Activated B cell treated with CpG ODN at 0.5 μM for 24 hours (primary cell): ENCODE results near the gene NUDT6. TPM values are rescaled to one million over a fixed set of nuclear protein-coding genes. Genes with fewer than 3 reads are reported as not detected.

ENCODE experiments used
- ATAC-seq: fragments of 200-7000 bp; cut with Tn5 transposase; one replicate; pipeline ENCODE4 v1.10.0; 2021; ENCODE audit warnings: low read depth, mild to moderate bottlenecking, moderate library complexity
- CTCF ChIA-PET: fragments of 350-600 bp; sonication (Branson Sonifier 250); formaldehyde crosslinking; loops from one replicate; lab custom pipeline; 2021; ENCODE audit warnings: antibody characterized with exemption; lab: Charles Lee
- POLR2A ChIA-PET: fragments of 350-600 bp; sonication (Branson Sonifier 250); formaldehyde crosslinking; loops from one replicate; lab custom pipeline; 2021; ENCODE audit warnings: antibody characterized with exemption; lab: Charles Lee
- DNase-seq: peaks from one replicate; pipeline ENCODE4 v3.0.0; 2022
- H3K27ac Mint-ChIP-seq: one replicate; pipeline ENCODE4 v1.8.0; 2020; ENCODE audit warnings: mixed read lengths
- H3K27me3 Mint-ChIP-seq: one replicate; pipeline ENCODE4 v1.8.0; 2021; ENCODE audit warnings: mixed read lengths
- H3K36me3 Mint-ChIP-seq: one replicate; pipeline ENCODE4 v1.8.0; 2021; ENCODE audit warnings: low read depth, mixed read lengths
- H3K4me1 Mint-ChIP-seq: one replicate; pipeline ENCODE4 v1.8.0; 2021; ENCODE audit warnings: mixed read lengths
- H3K4me3 Mint-ChIP-seq: one replicate; pipeline ENCODE4 v1.8.0; 2020; ENCODE audit warnings: mild to moderate bottlenecking, mixed read lengths
- H3K9me3 Mint-ChIP-seq: one replicate; pipeline ENCODE4 v1.8.0; 2020; ENCODE audit warnings: mixed read lengths
- CTCF ChIP-seq: fragments of 200-600 bp; IDR thresholded peaks from one replicate; pipeline ENCODE4 v1.8.0; 2022; ENCODE audit warnings: antibody characterized with exemption, mild to moderate bottlenecking
- intact Hi-C: fragments of 100-400 bp; cut with micrococcal nuclease; formaldehyde crosslinking; loops from one replicate; pipeline ENCODE4 v1.15.1; 2024
- total RNA-seq: library from RNA; stranded (reverse); gene quantifications from 2 replicates; pipeline ENCODE4 v1.2.3, GENCODE V29; 2022

The NUDT6 gene
- total RNA-seq, 1 donor from 2014 or later: 2.4 TPM

GRCh38 chr4:122900314-122900713, 22.1 kb downstream of the NUDT6 start:
- Mint-ChIP-seq H3K27me3 (no peaks in the 10 kb centered on the region), H3K36me3 (no peaks in the 10 kb centered on the region), H3K4me1 (no peaks in the 10 kb centered on the region), H3K4me3 (no peak overlapping the region), H3K27ac (no peak overlapping the region), H3K9me3 (no peaks in the 10 kb centered on the region)
- ChIA-PET POLR2A (no interaction called here), CTCF (no interaction called here)
- no peak for TF ChIP-seq CTCF
- ATAC-seq (no peak), DNase-seq (no peak)
- intact Hi-C loops: no loop called here

- no peaks in the 10 kb centered on the region for H3K4me1 Mint-ChIP-seq
- no peak overlapping the region for H3K27ac Mint-ChIP-seq
- intact Hi-C loops: no loop called here
- no peak for ATAC-seq
- H3K36me3 Mint-ChIP-seq: no peaks in the 10 kb centered on the region
- H3K4me3 Mint-ChIP-seq: no peak overlapping the region
- CTCF ChIA-PET: no interaction called here
- POLR2A ChIA-PET: no interaction called here
- H3K9me3 Mint-ChIP-seq: no peaks in the 10 kb centered on the region
- DNase-seq: no peak
- no peaks in the 10 kb centered on the region for H3K27me3 Mint-ChIP-seq
- TF ChIP-seq CTCF: no peak
These were observed 22.7 kb downstream of the NUDT6 start for GRCh38 chr4:122899682-122900081.

GRCh38 chr4:122898370-122899150, 23.8 kb downstream of the NUDT6 start:
- POLR2A ChIA-PET: no interaction called here
- Mint-ChIP-seq H3K9me3 (no peaks in the 10 kb centered on the region), H3K27ac (no peak overlapping the region), H3K4me1 (no peaks in the 10 kb centered on the region), H3K27me3 (no peaks in the 10 kb centered on the region), H3K36me3 (no peaks in the 10 kb centered on the region), H3K4me3 (no peak overlapping the region)
- intact Hi-C loops: no loop called here
- no peak for DNase-seq
- no peak for TF ChIP-seq CTCF
- ATAC-seq: no peak
- CTCF ChIA-PET: interaction anchor here (0.6 kb wide), 1 partner anchor 173 kb away, joined by 3 read pairs; no protein-coding TSS in a partner anchor

- no peaks in the 10 kb centered on the region for H3K27me3 Mint-ChIP-seq
- no peak overlapping the region for H3K4me3 Mint-ChIP-seq
- ChIA-PET POLR2A (no interaction called here), CTCF (no interaction called here)
- no peak for ATAC-seq
- TF ChIP-seq CTCF: no peak
- intact Hi-C loops: no loop called here
- H3K9me3 Mint-ChIP-seq: no peaks in the 10 kb centered on the region
- no peaks in the 10 kb centered on the region for H3K36me3 Mint-ChIP-seq
- no peaks in the 10 kb centered on the region for H3K4me1 Mint-ChIP-seq
- no peak for DNase-seq
- no peak overlapping the region for H3K27ac Mint-ChIP-seq
These were observed 26.1 kb downstream of the NUDT6 start for GRCh38 chr4:122896270-122896669.

GRCh38 chr4:122895336-122895995, 26.9 kb downstream of the NUDT6 start:
- DNase-seq: no peak
- Mint-ChIP-seq H3K4me1 (no peaks in the 10 kb centered on the region), H3K4me3 (no peak overlapping the region), H3K9me3 (no peaks in the 10 kb centered on the region), H3K27me3 (no peaks in the 10 kb centered on the region), H3K27ac (no peak overlapping the region), H3K36me3 (no peaks in the 10 kb centered on the region)
- no peak for TF ChIP-seq CTCF
- intact Hi-C loops: no loop called here
- POLR2A ChIA-PET: no interaction called here
- CTCF ChIA-PET: no interaction called here
- ATAC-seq: no peak
